GM19438 (cell line): ENCODE measurements around the gene TMC3.

Experiments used
- ATAC-seq: cut with Tn5 transposase; IDR thresholded peaks from one replicate; pipeline ENCODE4 v1.9.1; 2021; ENCODE audit warnings: low read depth; ENCODE audit not compliant: unreplicated experiment

Gene TMC3

GRCh38 chr15:81385721-81386076 lies 11.7 kb upstream of the TMC3 start:
- ATAC-seq, result no peak

- ATAC-seq, result no peak
Measured at GRCh38 chr15:81384891-81385720, 11.1 kb upstream of the TMC3 start.

GRCh38 chr15:81381720-81382119 lies 7.7 kb upstream of the TMC3 start:
- no peak for ATAC-seq

- no peak for ATAC-seq
Measured at GRCh38 chr15:81380668-81381067, 6.7 kb upstream of the TMC3 start.

GRCh38 chr15:81380203-81380602 lies 6.2 kb upstream of the TMC3 start:
- no peak for ATAC-seq

GRCh38 chr15:81379269-81379668 lies 5.3 kb upstream of the TMC3 start:
- no peak for ATAC-seq

- no peak for ATAC-seq
Measured at GRCh38 chr15:81378443-81378842, 4.4 kb upstream of the TMC3 start.

GRCh38 chr15:81377871-81378270 lies 3.9 kb upstream of the TMC3 start:
- no peak for ATAC-seq

- ATAC-seq, result no peak
Measured at GRCh38 chr15:81376231-81376630, 2.2 kb upstream of the TMC3 start.

- no peak for ATAC-seq
Measured at GRCh38 chr15:81375461-81375860, 1.4 kb upstream of the TMC3 start.

- ATAC-seq, result no peak
Measured at GRCh38 chr15:81373176-81373575, 837 bp downstream of the TMC3 start.

GRCh38 chr15:81372575-81372974 lies 1.4 kb downstream of the TMC3 start:
- ATAC-seq, result no peak

GRCh38 chr15:81363718-81364500 lies 10.1 kb downstream of the TMC3 start:
- no peak for ATAC-seq

- no peak for ATAC-seq
Measured at GRCh38 chr15:81363276-81363675, 10.7 kb downstream of the TMC3 start.

- ATAC-seq, result no peak
Measured at GRCh38 chr15:81362790-81363189, 11.2 kb downstream of the TMC3 start.

GRCh38 chr15:81361891-81362290 lies 12.1 kb downstream of the TMC3 start:
- ATAC-seq, result no peak

GRCh38 chr15:81360491-81360890 lies 13.5 kb downstream of the TMC3 start:
- no peak for ATAC-seq

- no peak for ATAC-seq
Measured at GRCh38 chr15:81358248-81358647, 15.8 kb downstream of the TMC3 start.

- no peak for ATAC-seq
Measured at GRCh38 chr15:81357180-81357686, 16.8 kb downstream of the TMC3 start.

GRCh38 chr15:81356252-81356651 lies 17.8 kb downstream of the TMC3 start:
- no peak for ATAC-seq

- ATAC-seq, result no peak
Measured at GRCh38 chr15:81351651-81352050, 22.4 kb downstream of the TMC3 start.

- no peak for ATAC-seq
Measured at GRCh38 chr15:81349271-81349670, 24.7 kb downstream of the TMC3 start.
